HG03175 (cell line): ENCODE measurements around the gene NBPF3.
A peak's percentile ranks its signal among the peaks of the same experiment; 100 is the strongest.

Experiments
- ATAC-seq: cut with Tn5 transposase; IDR thresholded peaks from one replicate; pipeline ENCODE4 v1.9.1; 2021; ENCODE audit warnings: mild to moderate bottlenecking, moderate library complexity; ENCODE audit not compliant: unreplicated experiment

The NBPF3 gene

DNA sequence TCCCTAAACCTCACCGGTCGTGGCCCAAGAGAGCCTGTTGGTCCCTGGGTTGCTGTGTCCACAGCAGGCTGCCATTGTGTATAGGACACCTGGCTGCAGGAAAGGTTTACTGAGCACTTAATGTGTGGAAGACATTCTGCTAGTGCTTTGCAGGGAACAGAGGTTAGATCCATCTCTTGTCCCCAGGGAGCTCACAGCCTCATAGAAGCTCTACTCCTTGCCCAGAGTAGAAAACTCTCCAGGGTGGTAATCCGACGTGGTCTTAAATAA, 52.4 kb downstream of the NBPF3 start:
- no peak for ATAC-seq

DNA sequence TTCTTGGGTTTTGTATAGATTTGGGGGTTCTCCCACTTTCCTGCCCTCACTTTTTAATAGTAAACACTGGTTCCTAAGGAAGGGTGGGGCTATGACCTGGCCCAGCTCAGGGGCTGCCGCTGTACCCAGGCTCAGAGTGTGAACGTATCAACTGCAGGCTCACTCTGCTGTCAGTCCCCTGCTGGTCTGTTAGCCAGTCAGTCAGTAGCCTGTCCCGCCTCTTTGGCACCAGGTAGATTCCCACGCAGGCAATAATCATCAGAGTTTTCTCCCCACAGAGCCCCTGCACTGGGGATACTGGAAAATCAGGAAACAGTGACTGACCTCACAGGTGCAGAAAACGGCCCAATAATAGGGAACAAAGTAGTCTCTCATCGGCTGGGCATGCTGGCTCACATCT, 54.3 kb downstream of the NBPF3 start:
- ATAC-seq: no peak

DNA sequence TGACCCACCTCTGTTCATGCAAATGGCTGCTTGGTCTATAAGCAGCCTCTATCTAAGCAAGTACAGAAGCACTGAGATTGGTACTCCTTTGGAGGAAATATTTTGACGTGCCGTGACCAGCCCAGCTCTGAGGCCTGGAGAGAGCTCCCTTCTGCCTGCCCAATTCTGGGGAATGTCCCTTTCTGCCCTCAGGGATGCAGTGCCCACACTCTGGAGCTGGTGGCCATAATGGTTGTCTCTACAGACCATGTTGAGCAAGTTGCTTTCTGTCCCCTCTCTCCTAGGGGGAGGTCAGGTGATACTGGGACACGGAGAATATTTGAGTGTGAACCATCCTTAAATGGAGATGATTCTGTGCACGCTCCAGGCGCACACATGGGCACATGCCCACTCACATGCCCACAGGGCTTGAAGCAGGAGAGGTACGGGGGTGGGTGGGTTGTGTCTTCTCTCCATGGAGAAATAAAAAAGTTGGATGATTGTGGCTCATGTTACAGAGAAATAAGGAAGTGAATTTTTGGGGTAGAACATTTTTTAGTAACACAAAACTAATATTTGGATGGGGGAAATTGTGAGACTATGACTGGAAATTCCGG, 55.4 kb downstream of the NBPF3 start:
- ATAC-seq: no peak

GRCh38 chr1:21496063-21496462, 56.1 kb downstream of the NBPF3 start:
- no peak for ATAC-seq

- ATAC-seq: no peak
These were observed 56.9 kb downstream of the NBPF3 start for GRCh38 chr1:21496886-21497285.

DNA sequence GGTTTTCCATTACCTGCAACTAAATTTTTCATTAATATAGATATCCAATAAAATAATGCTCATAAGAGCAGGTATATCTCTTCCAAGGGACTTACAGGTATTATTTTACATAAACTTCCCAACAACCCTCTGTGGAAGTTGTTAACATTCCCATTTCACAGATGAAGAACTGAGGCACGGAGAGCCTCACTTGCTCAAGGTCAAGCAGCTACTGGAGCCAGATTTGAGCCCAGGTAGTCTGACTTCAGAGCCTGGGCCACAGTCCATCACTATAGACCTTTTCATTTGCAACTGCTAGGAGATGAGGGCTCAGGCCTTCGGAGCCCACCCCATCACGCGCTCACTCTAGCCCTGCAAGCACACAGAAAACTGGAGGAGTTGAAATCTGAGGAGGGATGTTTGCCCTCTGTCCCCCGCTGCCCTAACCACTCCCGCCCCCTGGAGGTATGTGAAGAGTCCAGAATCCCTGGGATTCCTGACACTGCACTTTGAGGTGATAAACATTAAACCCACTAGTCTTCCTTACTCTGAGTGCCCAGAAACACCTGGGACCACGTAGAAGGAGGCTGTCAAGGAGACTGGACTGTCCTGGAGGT, 57.6 kb downstream of the NBPF3 start:
- ATAC-seq: no peak

DNA sequence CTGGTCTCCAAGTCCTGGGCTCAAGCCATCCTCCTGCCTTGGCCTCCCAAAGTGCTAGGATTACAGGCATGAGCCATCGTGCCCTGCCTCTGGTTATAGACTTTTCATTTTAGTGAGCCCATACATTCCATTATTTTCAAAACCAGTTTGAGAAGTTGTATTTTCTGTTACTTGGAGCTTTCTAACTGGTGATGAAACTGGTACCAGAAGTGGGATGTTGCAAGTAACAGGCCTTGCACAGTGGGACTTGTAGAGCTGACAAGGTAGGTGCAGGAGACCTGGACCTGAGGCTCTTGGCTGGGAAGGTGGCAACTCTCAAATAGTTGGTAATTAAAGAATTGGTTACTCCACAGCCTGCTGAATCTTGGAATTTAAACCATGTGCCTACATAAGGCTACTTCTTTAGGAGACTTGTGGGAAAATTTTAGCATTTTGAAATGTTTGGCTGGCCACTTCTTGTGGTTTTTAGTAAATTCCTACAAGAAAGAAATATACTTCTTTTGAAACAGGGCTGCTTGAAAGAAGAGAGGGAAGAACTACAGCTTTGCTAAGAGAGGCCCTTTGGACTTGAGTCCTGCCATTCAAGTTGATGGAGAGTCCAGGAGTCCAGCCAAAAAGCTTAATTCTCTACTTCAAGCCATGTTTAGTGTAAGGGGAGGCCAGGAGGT, 59.5 kb downstream of the NBPF3 start:
- ATAC-seq: no peak

DNA sequence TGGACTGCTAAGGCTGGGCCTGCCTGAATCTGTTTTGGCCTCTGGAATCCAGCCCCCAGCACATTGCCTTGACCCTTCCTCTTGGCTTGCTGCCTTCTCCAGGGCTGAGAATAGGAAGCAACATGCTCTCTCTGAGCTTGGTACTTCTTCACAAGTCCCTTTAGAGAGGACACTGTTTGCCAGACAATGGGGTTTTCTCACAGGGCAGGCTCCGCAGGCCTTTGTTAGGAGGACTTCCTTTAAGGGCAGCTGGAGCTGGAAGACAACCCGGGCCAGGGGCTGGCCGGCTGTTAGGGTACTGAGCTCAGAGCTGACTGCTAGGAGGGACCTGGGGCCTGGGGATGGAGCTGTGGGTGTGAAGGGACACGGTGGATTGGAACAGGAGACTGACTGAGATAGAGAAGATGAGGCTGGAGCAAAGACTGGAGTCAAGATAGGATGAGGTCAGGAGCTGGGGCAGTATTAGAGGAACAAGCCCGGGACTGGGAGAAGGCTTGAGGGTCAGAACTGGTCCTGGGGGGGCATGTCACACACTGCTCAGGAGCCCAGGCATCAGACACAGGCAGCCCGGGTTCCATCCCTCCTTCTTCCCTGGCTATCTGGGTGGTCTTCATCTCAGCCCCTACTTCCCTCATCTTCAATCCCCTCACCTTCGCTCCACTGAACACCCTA, 63.9 kb downstream of the NBPF3 start:
- no peak for ATAC-seq

- no peak for ATAC-seq
These were observed 66.9 kb downstream of the NBPF3 start for GRCh38 chr1:21506804-21507203.

DNA sequence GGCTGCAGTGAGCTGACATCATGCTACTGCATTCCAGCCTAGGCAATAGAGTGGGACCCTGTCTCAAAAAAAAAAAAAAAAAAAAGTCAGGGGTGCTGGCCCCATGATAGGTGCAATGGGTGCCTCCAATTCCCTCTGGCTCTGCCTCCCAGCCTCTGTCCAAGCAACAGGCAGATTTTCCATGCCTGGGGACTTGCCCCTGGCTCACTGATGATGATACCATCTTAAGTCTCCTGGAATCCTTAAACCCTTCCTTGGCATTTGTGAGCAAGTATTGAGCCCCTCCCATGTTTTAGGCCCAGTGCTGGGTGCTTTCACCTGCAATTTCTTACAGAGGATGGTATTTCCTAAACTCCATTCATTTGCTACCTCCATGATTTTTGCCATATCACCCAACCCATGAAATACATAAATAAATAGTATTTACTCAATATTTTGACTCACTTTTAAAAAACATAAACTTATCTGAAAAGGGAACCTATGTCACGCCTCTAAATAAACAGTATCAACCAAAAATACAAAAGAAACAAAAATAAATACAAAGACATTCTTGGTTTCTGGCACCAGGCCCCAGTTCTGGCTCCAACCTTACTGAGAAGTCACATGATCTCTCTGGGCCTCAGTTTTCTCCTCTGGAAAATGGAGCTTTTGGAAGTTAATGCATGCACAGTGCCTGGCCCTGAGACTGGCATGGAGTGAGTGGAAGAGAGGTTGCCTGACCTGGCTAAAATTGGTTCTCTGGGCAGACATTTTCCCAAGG, 67.8 kb downstream of the NBPF3 start:
- ATAC-seq: no peak

DNA sequence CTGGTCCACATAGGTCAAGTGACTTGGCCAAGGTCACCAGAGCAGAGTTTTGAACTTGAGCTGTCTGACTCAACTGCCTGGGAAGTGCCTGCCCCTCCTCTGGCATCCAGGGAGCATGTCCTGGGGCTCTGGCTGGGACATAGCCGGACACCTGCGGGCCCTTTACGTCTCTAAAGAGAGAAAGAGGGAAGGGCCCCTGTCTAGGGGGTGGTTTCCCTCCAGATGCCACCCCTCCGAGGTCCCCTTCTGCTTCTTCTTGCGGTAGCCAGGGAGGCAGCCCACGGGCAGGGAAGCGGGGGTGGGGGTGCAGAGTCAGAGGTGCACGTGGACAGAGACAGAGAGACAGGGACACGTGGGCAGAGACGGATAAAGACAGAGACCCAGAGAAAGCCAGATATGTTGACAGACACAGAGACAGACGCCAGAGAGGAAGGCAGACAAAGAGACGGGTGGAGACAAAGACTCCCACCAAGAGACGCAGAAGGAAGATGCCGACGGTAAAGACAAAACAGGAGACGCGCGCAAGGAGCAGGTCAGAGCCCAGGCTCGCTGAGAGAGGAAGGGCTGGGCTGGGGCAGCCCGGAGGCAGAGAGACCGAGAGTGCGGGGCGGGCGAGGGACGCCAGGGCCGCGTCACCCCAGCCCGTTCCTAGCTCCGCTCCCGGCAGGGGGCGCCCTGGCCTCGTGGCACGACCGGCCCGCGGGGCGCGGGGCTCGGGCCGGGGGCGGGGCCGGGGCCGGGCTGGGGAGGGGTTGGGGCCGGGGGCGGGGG, 68.8 kb downstream of the NBPF3 start:
- ATAC-seq: no peak

DNA sequence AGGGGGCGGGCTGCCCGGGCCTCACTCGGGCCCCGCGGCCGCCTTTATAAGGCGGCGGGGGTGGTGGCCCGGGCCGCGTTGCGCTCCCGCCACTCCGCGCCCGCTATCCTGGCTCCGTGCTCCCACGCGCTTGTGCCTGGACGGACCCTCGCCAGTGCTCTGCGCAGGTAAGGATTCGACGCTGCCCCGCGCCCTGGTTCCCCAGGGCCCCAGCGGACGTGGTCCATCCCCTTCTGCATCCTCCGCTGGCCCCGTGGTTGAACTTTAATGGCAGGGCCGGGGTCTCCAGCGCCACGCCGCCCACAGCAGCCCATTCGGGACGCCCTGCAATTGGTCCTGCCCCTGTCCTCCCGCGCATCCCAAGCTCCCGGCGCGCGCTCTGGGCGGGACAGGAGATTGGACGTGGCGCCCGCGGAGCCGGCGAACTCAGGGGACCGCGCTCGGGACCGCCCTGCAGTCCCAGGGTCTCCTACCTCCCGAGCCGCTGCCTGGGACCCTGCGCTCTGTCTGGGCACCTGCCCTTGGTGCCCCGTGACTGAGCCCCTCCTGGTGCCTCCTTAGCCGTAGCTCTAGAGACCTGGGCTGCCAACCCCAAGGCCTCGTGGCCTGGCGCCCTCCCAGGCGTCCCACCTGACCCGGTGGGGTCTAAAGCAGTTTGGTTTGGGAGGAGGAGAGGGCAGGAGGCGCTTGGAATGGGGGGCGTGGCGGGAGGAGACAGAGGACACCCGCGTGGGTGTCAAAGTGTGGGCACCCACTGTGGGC, 69.6 kb downstream of the NBPF3 start, which contains the start of gene ALPL:
Gene ALPL, plus strand, starts transcription at position 73 of the 762 bp plus-strand sequence. CDS start 44,659 bp downstream, outside the sequence.
- no peak for ATAC-seq

- no peak for ATAC-seq
These were observed 70.2 kb downstream of the NBPF3 start for GRCh38 chr1:21510113-21510493.

GRCh38 chr1:21510885-21511578, 71.1 kb downstream of the NBPF3 start:
- no peak for ATAC-seq

DNA sequence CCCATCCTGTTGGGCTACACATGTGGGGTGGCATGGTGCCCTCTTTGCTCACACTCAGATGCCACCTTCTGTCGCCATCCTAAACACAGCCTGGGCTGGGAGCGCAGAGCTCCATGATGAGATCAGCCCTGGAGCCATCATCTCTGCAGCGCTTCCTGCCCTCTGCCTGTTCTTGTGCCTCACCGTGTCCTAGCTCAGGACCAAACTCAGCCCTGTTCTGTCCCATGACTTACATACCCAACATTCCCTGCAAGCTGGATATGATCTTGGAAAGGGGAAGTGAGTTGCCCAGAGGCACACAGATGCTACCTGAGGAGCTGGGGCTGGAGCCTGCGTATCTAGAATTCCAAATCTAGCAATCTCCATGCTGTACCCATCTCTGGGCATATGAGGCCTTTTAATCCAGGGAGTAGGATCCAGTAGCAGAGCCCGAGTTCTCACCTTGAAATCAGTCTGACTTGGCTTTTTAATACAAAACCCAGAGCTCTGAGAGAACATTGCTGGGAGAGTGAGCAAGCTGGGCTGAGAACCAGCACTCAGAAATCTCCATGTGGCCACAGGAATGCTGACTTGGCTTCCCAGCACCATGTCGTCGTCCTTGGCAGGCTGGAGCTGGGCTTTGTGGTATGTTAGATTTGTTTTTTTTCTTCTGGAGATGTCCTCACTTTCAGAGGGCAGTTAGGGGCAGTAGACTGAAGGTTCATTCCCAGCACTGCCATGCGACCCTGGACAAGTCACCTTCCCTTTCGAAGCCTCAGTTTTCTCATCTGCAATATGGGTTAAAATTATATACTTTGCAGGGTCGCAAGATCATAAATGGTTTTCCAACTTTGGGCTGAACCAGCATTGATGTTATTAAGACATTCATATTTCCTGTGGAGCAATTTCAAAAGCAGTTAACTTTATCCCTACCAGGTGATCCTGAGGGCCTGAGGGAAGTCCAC, 71.9 kb downstream of the NBPF3 start:
- ATAC-seq: no peak

DNA sequence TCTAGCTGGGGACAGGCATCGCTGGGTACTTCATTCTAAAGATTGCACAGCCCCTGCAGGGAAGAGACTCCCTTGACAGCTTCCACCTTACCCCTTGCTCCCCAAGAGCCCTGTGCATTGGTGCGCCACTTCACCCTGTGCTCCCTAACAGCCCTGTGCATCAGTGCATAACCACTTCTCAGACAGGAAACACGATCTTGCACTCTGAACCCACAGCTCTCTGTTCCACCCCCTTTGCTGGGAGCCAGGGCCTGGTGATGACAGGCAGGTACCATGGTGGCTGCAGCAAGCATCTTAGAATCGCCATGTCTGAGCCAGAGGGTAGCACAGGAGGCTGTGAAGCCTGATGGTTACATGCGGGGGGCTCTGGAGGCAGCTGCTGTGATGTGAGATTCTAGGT, 74.3 kb downstream of the NBPF3 start:
- peak; percentile 82 for ATAC-seq

GRCh38 chr1:21517161-21517589, 77.2 kb downstream of the NBPF3 start:
- no peak for ATAC-seq
